Measurements from ENCODE around the gene MSANTD2.

Gene MSANTD2

DNA sequence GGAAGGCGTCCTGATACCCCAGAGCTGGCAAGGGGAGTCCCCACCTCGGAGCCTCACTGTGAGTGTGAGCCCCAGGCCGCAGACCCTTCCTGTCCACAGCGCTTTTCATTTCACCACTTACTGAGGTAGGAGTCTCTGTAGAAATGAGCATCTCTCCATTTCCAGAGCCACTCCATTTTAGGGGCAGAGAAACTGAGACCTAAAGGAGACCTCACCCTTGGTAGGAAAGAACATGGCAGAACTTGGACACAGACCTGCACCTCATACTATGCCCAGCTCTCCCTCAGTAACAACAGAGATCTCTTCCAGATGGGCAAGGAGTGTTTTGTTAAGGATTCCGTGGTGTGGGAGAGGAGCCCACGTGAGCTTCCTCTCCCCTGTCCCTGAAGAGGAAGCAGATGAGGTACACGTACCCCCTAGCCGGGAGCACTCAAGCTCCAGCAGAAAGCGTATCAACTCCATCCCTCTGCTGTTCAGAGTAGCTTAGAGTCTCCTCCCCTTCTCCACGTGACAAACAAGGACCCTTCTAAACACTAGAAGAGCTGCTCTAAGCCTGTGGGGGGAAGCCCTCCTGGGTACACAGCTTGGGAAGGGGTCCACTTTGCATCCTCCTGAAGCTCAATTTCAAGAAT is 47.6 kb downstream of the MSANTD2 start:
- DNase-seq: no peak

DNA sequence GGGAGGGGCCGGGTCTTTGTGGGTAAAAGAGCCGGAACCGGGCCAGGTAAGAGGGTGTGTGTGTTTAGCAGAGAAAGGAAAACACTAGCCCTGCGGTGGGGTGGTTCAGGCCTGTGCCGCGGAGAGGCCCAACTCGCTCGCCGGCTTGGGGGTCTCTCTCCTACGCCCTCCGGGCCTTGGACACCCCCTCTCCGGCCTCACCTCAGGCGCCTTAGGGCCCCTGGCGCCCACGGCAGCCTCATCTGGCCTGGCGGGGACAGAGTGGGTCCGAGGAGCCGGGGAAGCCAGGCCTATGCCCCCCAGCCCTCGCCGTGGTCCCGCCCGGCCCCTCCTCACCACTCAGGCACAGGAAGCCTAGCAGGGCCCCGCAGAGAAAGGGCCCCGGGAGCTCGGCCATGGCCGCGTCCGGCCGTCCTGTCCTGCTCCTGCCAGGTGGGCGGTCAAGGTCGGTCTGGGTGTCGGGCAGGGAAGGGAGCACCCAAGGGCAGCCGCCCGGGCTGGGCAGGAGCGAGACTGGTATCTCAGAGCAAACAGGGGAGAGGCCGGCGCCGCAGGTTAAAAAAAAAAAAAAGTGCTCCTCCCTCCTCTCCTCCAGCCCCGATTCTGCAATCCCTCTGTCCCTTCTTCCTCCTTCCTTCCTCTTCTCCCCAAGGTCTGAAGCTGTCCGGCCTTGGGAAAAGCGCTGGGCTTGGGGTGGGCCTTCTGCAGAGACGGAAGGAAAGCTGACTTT is 48.3 kb downstream of the MSANTD2 start, which contains the start of gene VSIG2:
TSS of gene VSIG2 (minus strand) at position 515 of the 730 bp plus-strand sequence. CDS start at position 397, 118 bp downstream.
- no peak for DNase-seq

DNA sequence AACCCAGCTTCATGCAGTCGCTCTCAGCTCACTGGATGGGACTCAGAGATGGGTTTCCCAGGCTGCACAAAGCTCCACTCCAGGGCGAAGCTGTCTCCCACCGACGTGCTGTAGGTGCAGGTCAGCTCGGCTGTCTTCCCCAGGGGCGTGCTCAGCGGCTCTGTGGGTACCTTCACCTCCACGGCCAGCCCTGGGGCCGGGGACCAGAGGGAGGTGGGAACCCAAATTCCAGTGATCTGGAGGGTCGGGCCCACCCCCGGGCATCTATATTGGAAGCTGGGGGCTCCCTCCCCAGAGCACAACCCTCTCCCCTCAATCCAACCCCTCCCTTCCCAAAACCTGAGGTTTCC is 48.8 kb downstream of the MSANTD2 start:
- DNase-seq: no peak

DNA sequence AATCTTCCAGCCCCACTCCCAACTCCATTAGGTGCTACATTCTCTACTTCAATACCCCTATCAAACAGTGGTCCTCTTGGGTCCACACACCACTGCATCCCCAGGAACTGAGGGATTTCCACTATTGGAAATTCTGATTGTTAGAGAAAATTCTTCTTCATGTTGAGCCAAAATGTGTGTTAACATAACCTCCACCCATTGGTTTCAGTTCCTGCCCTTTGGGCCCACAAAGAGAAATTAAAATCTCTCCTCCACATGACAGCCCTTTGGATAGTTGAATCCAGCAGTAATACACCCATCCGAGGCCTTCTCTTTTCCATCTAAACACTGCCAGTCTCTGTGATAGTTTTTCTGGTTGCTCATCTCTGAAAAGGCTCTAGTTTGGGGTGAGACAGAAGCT is 50.3 kb downstream of the MSANTD2 start:
- no peak for DNase-seq

DNA sequence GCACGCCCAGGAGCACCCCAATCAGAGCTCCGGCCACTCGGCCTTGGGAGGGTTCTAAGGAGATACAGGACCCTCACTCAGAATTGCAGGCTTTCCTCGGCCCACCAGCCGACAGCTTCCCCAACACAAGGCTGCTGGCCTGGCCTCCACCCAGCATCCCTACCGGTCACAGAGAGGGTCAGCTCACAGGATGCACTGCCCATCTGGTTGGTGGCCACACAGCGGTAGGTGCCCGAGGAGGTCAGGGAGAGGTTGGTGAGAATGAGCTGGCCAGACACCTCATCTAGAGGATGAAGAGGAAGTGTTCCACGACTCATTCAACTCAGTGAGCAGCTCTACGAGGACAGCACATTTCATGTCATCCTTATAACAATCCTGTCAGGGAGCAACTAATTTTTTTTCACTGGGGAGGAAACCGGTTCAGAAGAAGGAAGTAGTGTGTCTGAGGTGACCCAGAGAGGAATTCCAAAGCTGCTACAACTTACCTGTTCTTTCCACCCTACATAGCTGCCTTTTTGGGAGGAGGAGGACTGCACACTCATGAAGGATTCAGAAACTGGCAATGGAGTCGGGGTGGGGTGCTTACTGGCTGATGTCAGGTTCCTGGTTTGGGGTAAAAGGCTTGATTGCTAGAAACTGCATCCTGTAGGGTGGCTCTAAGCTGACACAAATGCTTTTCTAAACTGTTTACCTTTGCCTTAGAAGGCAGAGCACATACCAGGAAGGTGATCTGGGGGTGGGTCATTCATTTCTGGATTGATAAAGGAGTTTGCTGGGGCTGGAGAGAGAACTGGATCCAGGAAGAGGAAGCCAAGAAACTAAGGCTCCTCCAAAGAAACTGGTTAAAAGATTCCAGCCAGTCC is 51.5 kb downstream of the MSANTD2 start:
- no peak for DNase-seq

DNA sequence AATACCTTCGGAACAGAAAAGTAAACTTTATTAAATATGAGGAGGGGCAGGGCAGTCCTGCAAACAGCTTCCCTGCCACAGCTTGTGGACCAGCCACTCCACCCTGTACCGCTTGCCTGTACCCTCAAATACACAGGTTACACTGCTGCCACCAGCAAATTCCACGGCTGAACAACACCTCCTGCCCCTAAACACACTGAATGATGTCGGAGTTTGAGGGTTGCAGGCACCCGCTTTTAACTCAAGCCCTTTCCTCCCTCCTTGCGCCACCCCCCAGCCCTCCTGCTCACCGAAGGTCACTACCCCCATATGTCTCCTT is 52.1 kb downstream of the MSANTD2 start:
- no peak for DNase-seq

DNA sequence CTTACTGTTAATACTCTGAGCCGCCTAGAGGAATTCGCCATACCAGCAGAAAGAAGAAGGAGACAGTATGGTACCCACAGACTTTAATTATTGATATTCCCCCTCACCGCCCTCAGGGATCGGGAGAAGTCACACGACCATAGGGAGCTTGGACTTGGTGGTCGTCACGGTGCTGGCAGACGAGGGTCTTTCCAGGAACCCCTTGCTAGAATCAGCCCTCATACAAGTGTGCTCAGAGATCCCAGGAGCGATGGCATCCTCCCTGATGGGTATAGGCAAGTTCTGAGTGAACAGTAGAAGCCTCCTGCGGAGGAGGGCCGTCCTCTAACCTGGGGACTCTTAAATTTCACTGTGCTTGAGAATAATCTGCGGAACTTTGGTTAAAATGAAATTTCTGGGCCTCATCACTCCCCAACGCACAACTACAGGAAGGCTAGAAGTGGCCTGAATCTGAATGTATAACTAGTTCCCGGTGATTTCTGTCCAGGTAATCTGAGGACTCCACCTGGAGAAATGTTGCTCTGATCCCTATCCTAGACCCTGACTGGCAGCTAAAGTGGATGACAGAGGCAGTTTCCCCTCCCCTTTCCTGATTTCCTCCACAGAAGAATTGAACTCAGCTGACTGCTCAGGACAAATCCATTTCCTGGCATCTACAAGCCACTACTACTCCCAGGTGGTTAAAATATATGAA is 52.7 kb downstream of the MSANTD2 start:
- no peak for DNase-seq

DNA sequence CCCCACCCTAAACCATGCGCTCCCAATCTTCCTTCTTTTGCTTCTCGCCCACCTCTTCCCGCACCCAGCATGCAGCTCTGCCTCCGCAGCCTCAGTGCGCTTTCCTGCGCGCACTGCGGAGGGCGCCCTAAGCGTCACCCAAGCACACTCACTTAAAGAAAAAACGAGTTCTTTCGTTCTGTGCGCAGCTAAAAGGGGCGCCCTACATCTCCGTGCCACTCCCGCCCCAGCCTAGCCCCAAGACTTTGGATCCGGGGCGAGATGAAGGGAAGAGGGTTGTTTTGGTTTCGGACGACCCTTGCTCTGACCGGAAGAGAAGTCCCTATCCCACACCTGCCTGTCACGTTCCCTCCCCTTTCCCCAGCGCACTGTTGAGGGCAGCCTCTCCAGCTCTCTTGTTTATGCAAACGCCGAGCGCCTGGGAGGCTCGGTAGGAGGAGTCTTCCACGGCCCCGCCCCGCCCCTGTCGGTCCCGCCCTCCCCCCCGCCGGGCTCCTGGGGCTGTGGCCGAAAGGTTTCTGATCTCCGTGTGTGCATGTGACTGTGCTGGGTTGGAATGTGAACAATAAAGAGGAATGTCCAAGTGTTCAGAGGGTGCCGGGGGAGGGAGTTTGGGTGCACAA is 53.5 kb downstream of the MSANTD2 start:
- peak; percentile 49 for DNase-seq

DNA sequence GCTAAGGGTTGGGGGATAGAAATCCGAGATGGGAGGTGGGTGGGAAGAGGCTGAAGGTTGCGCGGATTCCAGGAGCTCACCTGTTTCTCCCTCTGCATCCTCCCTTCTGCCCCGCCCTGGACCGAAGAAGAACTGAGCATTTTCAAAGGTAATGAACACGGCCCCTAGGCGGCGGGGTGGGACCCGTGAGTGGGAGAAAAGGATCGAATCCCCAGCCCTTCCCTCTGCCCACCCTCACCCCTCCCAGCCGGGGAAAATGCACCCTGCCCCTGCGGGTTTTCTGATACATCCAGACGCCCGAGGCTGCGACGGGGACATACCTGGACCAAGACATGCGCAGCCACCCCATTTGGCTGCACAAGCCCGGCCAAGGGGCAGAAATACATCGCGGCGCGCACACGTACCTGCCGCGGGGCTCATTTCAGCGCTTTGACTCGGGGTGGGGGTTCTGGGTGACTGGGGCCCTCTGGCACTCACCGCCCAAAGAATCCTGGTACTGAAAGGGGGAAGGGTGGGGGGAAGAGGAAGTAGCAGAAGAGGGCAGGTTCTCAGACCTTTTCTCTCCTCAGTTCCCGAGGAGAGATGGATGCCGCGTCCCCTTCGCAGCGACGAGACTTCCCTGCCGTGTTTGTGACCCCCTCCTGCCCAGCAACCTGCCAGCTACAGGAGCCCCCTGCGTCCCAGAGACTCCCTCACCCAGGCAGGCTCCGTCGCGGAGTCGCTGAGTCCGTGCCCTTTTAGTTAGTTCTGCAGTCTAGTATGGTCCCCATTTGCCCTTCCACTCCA is 54.2 kb downstream of the MSANTD2 start:
- no peak for DNase-seq

DNA sequence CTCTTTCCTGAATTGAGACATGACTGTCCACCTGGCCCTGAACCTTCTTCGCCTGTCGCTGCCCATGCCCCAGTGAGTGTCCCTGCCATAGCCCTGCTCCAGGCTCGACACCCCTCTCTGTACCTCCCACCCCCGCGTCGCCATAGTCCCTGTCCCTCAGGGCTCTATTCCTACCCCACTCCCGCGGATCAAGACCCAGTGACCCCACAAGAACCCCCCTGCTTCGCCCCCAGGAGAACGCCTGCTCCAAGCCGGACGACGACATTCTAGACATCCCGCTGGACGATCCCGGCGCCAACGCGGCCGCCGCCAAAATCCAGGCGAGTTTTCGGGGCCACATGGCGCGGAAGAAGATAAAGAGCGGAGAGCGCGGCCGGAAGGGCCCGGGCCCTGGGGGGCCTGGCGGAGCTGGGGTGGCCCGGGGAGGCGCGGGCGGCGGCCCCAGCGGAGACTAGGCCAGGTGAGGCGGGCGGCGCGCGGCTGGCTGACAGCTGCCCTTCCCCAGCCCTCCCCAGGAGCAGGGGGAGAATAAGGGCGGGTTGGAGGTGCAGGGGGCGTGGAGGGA is 54.9 kb downstream of the MSANTD2 start:
- DNase-seq: no peak

DNA sequence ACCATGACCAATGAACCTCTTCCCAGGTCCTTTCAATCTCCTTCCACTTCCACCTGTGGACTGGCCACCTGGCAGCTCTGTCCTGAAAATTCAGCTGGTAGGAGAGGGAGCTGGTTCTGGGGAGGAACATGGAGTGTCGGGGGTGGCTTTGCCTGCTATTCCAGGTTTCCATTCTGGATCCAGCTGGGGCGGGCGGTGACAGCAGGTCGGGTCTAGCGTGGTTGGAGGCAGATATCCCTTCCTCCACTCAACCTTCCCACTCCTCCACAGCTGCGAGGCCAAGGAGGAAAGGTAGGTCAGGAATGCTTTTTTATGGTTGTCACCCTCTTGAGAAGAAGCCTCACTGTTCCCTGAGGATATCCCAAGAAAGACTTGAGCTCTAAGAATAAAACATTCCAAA is 57.2 kb downstream of the MSANTD2 start:
- DNase-seq: no peak

DNA sequence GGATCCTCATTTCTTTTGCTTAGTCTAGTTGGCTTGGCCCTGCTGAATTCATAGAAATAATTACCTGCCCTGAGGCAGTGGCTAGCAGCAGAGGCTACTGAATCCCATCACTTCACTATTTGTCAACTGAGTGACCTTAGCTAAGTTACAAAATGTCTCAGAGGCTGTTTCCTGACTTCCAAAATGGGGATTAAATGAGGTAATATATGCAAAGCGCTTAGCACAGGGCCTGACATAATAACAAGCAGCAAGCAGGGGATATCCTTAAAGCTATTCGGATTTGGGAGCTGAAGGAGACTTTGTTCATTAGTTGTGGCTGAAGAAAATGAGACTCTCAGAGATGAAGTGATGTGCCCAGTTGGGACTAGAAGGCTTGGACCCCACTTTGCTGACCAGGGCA is 57.7 kb downstream of the MSANTD2 start:
- no peak for DNase-seq

DNA sequence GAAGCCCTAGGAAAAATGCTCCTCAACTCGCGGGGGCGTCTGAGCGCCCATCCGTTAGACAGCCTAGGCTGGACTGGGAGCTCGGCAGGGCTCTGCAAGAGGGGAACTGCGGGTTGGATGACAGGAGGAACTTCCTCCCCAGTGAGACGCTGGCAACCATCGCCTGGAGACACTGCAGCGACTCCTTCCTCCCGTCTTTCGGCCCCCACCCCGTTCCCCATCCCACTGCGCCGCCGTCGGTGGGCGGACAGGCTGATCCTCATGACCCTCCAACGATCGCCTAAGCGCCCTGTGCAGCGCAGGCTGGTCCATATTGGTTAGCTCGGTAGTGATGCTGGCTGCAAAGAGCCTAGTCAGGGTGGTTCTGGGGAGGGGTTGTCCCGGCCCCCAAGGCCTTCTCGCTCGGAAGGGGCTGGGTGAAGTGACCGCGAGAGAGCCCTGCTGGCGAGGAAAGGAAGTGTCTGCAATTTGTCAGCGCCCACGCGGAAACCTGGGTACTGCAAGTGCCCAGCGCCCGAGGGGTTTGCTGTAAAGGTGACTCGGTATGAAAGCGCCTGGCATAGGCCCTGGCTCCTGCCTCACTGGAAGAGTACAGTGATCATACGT is 59.8 kb downstream of the MSANTD2 start:
- no peak for DNase-seq

DNA sequence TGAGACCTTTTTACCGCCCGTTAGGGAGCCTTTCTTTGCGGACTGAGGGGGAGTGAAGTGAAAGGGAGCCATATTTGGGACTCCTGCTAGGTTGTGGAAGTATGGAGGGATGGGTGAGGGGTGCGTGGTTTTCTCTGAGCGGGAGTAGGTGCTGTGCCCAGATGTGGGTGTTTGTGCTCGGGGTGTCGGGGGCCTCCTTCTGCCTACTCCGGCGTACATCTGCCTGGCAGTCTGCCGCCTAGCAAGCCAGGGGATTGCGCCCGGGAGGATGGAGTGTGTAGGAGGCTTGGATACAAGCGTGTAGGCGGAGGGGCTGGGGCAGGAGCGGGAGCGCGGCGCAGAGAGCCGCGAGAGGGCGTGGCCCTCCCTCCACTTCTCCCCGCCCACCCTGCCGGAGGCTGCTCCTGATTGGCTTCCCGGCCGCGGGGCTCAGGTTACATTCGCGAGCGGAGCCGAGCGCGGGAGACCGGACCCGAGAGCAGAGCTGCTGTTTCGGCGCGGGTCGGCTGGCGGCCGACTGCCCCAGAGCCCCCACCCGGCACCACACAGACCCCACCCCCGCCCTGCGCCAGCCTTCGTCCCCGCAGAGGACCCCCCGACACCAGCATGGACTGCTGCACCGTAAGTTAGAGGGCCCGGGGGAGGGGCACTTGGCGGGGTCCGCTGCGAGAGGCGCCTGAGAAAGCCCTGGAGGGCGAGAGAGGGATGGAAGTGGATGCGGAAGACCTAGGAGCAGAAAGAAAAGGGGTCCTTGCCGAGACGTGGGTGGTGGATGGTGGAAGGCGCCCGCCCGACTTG is 60.5 kb downstream of the MSANTD2 start, which contains the start of gene NRGN:
TSS of gene NRGN (plus strand) at position 464 of the 798 bp plus-strand sequence. CDS start at position 607, 143 bp downstream.
- peak; percentile 84 for DNase-seq

DNA sequence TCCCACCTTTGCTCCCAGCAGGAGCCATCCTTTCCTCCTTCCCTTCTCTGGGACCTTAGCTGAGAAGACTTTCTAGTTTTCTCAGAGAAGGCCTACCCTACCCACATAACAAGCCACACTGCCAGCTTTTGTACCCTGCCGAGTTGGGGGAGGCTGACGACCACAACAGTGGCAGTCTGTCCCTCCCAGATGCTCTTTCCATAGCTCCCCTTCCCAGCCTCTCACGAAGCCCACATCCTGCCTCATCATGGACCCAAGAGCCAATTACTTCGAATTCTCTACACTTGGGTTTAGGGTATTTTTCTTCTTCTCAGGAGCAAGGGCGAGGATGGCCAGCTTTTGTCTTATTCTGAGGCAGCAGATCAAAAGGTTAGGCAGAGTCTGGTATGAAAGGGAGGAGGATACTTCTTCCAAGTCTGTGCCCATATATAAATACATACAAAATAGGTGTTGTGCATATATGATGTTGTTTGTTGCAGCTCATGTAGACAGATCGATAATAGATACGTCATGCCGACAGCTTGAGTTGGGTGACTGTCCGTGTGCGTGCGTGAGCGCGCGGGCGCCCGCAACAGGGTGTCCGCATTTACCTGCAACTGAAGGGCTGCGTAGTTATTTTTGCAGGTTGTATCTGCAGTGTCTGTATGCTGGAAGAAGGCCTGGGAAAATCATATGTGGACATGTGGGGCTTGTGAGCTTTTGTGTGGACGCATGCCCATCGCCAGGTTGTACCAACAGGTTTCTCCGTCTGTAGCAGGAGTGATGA is 61.3 kb downstream of the MSANTD2 start:
- no peak for DNase-seq

DNA sequence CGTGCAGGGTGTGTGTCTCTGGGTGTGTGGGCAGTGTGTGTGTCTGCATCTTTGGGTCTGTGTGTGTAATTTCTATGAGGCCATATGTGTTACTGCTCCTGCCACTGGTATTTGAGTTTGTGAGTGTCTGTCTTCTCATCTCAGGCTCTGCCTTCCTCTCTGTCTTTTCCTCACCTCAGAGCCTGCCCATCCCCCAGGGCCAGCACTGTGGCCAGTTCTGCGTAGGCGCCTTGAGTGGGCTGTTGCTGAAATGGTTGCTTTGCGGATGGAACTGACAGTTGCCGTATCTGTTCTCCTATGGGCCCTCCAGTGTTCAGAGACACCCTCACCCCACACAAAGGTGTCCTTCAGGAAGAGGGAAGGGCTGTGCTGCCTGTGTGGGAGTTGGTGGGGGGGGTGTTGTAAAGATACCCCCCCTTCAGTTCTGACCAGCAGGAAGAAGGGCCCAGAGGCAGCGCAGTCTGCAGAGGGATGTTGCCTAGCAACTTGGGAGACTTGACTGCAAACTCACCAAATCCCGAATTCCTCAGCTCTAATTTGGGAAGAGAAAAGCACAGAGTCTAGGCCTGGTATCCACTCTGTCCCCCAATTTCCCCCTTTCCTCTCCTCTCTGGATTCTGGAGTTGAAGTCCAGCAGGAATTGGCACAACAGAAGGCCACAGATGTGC is 62.4 kb downstream of the MSANTD2 start:
- no peak for DNase-seq

DNA sequence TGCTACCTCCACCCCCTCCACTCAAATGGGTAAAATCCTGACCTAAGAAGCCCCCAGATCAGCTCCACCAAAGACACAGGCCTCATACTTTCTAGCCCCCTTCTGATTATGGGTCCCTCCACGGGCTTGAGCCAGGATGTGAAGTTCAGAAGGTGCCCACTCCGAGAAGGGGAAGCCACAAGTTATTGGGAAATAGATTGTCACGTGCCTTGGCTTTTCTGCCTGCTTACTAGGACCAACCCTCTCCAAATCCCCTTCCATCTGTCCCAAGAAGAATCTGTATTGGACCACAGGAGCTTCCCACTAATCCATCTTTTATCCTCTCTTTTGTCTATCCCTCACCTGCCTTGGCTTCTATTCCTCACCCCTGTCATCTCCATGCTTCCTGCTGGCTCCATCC is 63.5 kb downstream of the MSANTD2 start:
- DNase-seq: no peak

DNA sequence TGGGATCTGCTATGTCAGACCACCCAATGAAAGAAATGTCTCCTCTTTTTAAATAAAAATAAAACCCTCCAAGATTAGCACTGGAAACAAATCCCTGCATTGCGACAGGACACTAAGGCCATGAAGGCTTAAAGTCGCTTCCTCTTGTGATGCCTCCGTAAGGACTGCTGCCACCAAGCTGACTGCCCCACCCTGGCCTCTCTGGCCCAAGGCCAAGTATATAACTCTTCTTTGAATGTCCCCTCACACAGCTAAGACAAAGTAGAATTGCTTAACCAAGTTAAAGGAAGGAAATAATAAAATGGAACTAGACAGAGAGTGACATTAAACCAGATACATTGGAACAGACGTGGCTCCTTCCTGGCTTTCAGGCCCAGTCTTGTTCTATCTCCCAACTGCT is 68.0 kb downstream of the MSANTD2 start:
- no peak for DNase-seq

DNA sequence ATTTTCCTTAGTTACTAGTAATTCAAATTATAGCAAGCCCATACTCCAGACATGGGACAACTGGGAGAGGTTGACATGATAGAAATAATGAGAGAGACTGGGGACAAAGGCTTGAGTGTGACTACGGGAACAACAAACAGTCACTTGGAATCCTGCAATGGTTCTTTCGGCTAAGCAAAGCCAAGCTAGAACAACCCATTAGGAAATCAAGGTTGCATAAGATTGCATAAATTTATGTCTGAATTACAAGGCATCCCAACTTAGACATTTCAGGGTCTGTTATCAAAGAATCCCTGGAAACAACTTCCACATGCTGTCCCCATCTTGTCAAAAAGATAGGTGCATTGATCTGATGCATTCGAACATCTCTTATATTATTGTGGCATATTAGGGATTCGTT is 70.6 kb downstream of the MSANTD2 start:
- DNase-seq: no peak
